NCI-H1436 (cell line): ENCODE measurements around the gene MFSD2A.
"Not testable (repeated sequence)": the region's sequence is repeated elsewhere in the genome, so short reads cannot be mapped to it uniquely, and the experiment has no call there.

Experiments used
- DNase-seq: peaks from one replicate; lab custom pipeline; 2025; lab: John Stamatoyannopoulos, UW

MFSD2A gene

DNA sequence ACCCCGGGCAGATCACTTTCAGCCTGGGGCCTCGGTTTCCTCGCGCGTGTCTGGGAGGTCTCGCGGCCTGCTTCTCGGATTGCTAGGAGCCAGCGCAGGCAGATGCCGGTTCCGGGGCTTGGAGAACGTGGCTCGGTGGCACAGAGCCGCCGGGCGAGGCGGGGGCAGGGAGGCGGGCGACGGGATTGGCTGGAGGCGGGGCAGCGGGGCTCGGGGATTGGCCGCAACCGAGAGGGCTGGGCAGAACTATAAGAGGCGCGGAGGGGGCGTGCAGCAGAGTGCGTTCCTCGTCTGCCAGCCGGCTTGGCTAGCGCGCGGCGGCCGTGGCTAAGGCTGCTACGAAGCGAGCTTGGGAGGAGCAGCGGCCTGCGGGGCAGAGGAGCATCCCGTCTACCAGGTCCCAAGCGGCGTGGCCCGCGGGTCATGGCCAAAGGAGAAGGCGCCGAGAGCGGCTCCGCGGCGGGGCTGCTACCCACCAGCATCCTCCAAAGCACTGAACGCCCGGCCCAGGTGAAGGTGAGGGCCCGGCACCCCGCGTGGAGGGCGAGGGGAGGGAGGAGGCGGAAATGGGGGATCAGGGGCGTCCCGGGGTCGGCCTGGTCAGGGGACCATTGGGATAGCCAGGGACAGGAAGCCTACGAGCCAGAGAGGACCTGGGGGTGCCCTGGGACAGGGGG is at the start of gene MFSD2A:
TSS of gene MFSD2A (plus strand) at position 276 of the 677 bp plus-strand sequence. CDS start at position 424, 148 bp downstream.
- peak; percentile 91 for DNase-seq

DNA sequence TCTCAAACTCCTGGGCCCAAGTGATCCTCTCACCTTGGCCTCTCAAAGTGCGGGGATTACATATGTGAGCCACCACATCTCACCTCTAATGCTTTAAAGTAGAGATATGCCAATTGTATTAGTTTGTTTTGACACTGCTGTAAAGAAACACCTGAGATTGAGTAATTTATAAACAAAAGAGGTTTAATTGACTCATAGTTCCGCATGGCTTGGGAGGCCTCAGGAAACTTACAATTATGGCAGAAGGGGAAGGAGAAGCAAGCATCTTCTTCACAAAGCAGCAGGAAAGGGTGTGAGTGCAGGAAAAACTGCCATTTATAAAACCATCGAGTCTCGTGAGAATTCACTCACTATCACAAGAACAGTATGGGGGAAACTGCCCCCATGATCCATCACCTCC is 49.8 kb upstream of the MFSD2A start:
- no peak for DNase-seq

DNA sequence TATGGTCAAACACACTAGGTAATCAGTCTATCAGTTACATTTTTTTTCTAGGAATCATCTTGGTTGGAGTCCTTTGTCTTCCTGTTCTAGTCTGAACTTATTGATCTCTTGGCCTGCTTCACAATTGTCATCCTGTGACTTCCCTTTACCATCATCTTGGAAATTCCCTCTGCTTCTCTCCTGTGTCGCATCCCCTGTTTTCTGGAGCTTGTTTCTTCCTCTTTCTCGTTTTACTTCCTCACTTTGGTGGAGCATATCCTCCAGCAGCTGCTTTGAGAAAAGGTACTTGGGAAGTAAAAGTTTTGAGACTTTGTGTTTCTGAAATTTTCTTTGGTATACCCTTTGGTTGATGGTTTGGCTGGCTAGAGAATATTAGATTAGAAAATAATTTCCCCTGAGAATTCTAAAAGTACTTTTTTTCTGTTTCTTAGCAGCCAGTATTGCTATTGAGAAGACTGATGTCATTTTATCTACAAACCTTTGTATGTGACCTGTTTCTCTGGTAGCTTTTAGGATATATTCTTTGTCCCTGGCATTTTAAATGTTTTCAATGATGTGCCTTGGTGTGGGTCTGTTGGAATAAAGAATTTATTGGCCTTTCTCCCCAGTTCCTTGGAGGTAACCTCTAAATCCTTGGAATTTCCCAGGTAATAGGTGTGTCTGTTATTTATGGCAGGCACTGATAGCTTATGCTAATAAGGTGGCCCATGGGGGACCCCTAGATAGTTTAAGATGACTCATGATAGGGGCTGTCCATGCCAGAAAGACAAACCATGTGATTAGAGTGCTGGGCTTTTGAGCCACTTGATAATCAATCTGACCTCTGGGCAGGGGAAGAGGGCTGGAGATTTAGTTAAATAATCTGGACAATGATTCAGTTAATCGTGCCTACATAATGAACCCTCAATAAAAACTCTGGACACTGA is 47.2 kb upstream of the MFSD2A start:
- no peak for DNase-seq

DNA sequence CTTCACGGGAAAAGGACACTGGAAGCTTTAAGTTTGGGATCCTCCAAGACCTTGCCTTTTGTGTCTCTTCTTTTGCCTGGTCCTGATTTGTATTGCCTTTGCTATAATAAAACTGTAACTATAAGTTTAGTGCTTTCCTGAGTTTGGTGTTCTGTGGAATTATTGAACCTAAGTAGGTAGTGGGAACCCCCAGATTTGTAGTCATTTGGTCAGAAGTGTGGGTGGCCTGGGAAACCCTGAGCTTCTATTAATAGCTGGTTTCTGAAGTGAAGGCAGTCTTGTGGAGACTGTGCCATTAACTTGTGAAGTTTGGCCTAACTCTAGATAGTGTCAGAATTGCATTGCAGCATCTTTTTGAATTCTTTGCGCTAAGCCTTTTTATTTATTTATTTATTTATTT is 46.4 kb upstream of the MFSD2A start:
- no peak for DNase-seq

DNA sequence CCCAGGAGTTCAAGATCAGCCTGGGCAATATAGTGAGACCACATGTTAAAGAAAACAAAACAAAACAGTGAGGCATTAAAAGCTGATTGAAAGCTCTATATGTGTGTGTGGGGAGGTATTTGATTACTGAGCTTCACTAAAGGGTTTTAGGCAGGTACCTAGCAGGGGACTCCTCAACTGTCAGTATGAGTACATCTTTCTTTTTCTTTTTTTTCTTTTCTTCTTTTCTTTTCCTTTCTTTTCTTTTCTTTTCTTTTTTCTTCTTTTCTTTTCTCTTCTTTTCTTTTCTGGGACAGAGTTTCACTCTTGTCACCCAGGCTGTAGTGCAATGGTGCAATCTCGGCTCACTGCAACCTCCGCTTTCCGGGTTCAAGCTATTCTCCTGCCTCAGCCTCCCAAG is 44.7 kb upstream of the MFSD2A start:
- no peak for DNase-seq

DNA sequence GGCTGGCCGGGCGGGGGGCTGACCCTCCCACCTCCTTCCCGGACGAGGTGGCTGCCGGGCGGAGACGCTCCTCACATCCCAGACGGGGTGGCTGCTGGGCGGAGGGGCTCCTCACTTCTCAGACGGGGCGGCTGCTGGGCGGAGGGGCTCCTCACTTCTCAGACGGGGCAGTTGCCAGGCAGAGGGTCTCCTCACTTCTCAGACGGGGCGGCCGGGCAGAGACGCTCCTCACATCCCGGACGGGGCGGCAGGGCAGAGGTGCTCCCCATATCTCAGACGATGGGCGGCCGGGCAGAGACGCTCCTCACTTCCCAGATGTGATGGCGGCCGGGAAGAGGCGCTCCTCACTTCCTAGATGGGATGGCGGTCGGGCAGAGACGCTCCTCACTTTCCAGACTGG is 41.8 kb upstream of the MFSD2A start:
- not testable (repeated sequence) for DNase-seq

DNA sequence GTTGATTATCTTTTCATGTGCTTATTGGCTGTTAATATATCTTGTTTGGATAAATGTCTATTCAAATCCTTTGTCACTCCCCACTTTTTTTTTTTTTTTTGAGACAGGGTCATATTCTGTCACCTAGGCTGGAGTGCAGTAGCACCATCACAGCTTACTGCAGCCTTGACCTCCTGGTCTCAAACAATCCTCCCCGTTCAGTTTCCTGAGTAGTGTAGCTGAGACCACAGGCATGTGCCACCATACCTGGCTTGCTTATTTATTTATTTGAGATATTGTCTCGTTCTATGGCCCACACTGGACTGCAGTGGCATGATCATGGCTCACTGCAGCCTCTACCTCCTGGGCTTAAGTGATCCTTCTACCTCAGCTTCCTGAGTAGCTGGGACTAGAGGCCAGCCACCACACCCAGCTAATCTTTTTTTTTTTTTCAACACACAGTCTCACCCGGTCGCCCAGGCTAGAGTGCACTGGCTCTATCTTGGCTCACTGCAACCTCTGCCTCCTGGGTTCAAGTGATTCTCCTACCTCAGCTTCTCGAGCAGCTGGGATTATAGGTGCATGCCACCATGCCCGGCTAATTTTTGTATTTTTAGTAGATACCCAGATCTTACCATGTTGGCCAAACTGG is 39.3 kb upstream of the MFSD2A start:
- DNase-seq, result no peak

DNA sequence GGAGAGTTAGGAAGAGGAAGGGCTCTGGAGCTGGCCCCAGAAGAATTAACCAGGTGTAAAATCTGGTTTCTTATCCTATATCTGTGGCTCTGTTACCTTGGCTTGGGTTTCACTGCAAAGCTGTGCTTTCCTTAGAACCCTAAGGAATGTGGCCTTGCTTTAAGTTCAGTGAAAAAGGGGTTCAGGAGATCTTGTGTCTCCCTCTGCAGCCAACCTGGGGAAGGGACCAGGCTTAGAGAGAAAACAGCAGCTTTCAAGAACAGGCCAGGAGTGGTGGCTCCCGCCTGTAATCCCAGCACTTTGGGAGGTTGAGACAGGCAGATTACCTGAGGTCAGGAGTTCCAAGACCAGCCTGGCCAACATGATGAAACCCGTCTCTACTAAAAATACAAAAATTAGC is 37.1 kb upstream of the MFSD2A start:
- DNase-seq, result no peak

DNA sequence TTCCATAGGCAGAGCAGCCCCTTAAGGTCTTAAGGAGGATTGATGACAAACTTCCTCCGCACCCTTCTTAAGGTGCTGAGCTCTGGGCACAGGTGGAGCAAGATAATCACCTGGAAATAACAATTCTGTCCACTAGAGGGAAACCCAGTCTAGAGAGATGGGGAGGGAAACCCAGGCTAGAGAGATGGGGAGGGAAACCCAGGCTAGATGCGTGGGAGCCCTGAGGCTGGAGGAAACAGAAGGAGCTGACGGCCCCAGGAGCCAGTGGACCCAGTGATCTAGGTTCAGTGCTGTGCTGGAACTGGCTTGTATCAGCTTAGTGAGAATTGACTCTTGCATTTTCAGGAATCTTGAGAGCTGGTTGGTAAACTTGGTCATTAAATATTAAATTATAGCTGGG is 35.4 kb upstream of the MFSD2A start:
- DNase-seq, result peak; percentile 85

DNA sequence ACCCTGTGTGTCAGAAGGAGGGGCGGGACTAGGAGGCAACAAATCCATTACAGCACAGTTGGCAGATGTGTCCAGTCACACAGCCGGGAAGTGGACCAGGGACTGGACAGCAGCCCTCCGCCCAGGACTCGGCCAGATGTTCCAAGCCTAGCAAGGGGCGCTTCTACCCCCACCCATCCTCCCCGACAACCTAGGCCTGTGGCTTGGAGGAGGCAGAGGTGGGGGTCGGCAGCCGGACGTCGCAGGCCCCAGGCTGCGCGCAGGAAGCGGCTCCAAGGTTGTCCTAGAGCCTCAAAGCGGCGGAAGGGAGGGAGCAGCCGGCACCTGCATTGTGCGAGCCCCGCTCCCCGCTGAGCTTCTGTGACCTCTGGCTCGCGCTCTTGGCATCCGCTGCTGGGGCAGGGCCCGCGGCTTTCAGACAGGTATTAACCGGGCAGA is 32.7 kb upstream of the MFSD2A start:
- DNase-seq, result no peak

DNA sequence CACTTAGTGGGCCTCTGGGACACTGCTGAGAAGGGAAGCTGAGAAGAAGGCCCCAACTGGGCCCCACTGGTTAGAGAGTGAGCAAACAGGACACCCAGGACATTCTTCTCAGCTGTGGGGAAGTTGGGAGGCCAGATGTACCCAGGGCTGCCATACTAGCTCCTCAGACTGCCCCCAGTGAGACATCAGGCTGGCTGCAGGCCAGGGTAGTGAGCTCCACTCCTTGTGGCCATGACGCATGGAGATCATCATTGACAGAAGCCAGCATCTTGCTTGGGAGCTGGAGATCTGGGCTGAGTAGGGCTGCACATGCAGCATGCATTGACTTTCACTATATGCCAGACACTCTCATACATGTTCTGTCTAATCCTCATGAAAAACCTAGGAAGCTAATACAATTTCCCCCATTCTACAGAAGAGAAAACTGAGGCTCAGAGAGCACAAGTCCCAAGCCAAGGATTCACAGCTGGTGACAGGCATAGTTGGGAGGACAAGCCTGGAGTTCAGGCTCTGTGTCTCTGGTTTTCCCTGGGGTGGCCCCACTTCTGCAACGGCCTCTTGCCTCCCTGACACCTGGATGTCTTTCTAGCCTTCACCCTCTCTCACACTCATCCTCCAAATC is 29.1 kb upstream of the MFSD2A start:
- DNase-seq, result no peak

DNA sequence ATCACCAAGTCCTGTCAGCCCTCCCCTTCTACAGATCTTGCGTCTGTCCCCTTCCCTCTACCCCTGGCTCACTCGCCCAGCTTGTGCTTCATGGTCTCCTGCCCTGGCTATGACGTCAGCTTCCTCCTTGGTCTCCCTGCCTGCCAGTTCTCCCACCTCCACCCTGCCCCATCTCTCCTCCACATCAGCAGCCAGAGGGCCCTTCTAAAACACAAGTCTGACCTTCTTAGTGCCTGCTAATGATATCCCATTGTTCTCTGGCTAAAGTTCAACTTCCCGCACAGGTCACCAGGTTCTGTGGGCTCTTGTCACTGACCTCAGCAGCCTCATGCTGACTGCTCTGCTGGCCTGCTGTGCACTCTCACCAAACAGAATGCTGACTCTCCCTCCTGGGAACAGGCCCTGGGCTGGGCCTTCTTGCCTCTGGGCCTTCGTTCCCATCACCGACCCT is 28.6 kb upstream of the MFSD2A start:
- DNase-seq, result no peak

DNA sequence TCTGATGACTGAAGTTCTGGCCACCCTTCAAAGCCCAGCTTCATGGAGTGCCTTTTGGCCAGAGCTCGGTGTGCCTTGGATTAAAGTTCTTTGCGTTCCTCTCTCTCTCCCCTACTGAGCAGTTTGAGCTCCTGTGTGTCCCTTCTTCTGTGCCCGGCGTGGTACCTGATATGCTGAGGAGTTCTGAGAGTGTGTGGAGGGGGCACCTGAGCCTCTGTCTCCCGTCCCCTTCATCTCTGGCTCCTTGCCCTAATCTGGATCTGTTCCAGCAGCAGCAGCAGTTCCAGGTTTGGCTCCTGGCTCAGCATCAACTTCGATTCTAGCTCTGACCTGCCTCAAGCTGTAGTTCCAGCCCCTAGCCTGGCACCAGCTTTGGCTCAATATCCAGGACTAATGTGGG is 28.1 kb upstream of the MFSD2A start:
- DNase-seq, result no peak

DNA sequence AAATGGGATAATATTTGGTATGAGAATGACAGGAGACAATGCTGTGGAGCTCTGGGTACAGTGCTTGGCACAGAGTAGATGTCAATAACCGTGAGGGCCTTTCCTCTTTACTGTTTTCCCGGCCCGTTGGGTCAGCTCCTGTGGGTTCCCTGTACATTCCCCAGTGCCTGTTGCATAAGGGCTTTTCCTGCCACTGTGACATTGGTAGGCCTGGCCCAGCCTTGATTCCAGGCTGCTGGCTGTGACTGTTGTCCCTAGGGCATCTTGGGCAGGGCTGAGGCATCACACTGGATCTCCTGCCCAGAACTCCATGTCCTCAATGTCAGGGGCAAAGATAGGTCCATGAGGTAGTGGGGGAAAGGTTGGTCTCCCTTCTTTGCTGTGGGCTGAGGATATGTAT is 27.4 kb upstream of the MFSD2A start:
- no peak for DNase-seq

DNA sequence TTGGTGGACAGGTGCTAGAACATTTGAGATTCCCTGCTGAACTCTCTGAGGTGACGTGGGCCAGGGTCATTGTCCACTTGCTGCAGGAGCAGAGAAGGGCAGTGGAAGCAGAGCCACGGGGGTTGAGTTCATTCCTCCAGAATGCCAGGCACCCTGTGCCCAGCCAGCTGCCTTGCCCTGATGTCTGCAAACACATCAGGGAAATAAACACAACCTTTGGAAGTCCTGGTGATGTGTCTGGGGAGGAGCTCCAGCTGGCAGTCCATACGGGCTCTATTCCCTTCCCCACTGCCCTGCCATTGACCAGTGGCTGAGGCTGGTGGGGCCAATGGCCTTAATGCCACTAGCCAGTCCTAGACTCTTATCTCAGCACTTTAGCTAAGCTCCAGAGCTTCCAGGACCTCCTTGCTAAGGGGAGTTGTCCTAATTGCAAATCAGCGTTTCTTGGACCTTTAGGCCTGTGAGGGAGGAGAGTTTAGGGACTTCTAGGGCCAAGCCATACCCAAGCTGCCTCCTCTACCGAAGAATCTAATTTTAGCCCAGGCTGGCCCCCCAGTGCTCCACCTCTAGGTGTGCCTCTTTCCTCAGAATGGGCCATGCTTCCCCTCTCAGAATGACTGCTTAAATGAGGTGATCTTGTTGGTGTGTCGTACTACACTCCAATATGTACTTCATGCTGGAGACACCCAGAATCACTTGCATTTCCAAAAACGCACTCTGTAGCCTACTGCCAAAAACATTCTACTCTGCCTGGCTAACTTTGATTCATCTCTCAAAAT is 25.9 kb upstream of the MFSD2A start:
- no peak for DNase-seq

DNA sequence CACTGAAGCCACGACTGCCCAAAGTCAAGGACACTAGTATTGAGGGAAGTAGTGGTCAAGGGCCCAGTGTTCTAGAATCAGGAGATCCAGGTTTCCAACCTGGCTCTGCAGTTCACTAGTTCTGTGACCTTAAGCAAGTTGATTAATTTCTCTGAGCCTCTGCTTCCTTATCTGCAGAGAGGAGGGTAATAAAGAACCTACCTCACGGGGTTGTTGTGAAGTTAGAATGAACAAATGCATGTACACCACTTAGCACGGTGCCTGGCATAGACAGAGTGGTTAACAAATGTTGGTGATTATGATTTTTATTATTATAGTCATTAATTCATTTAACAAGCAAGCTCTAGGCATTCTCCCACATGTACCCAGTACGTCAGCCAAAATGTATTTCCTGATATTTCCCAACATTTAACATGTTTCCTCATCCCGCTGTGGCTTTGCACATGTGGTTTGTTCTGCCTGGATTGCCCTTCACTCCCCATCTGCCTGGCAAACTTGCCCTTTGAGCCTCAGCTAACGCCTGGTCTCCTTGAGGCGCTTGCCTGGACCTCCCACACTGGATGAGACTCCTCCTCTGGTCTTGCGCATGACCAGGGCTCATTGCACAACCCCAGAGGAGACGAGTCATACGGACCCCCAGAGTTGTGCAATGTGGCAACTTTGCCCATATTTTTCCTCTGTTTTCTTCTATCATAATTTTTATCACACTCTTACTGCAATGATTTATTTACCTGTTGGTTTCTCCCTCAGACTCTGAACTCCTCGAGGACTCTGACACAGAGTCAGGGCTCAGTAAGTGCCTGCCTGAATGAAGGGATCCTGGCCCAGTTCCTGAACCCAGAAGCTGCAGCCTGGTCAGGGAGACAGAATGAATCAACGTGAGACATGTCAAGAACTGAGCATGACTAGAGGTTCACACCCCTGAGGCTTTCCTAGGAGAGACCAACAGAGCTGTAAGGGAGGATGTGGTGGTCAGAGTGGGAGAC is 20.7 kb upstream of the MFSD2A start:
- no peak for DNase-seq

DNA sequence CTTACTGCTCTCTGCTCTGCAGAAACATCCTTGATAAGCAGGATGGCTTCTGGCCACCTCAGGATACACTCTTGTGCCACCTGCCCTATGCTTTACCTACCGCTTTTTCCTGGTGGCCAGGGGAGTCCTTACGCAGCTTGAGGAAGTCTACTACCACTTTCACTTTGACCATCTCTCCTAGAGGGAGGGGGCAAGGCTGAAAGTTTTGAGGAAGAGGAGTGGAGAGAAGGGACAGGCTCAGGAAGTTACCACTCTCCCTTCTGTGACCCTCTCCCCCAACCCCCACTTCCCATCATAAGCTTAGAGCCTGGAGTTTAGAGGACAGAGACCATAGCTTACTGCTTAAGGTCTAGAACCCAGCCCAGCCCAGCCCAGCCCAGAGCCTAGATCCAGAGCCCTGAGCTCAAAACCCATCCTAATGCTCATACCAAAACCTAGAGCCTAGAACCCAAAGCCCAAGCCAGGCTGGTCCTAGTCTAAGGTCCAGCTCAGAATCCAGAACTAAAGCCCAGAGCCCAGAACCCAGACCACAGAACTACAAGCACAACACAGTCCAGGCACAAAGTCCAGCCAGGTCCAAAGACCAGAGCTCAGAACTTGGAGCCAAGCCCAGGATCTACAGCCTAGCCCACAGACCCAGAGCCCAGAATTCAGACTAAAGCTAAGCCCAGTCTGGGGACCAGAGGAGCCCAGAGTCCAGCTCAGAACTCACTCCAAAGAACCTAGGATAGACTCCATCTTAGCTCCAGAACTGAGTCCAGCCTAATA is 18.0 kb upstream of the MFSD2A start:
- no peak for DNase-seq

DNA sequence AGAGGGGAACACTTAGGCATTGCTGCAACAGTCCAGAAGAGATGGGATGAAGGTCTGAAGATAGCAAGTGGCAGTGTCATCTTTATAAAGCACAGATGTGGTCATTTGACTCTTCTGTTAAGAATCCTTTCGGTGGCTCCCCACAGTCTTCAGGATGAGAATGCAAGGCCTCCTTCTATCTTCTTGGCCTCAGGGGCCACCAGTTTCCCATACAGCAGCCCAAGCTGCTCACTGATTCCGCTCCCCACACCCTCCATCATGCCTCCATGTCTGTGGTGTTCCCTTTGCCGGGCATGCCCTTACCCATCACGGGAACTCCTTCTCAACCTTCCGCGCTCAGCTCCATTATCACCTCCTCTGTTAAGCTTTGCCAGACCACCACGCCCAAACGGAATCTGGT is 16.1 kb upstream of the MFSD2A start:
- no peak for DNase-seq

DNA sequence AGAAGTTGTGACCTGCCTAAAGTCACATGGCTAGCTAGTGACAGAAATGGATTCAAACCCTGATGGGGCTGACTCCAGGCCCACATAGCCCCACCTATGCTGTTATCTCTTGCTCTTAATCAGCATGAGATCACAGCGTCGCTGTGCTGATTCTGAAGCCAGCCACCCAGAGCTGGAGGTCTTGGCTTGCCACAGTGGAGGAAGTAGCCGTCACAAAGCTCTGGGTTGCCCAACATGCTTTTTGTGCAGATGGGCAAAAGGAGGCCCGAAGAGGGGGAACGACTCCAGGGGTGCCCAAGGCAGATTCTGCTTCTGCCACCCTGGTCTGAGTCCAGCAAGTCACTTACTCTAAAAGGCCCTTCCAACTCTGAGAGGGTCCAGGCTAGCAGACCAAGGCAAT is 14.7 kb upstream of the MFSD2A start:
- no peak for DNase-seq
